Middle frontal gyrus (tissue), 1 donor: ENCODE measurements around the gene CFAP410.
"Not testable (repeated sequence)": the region's sequence is repeated elsewhere in the genome, so short reads cannot be mapped to it uniquely, and the experiment has no call there.

Source experiments
- DNase-seq: peaks from one replicate; pipeline ENCODE4 v3.0.0-alpha.2; 2015; ENCODE audit warnings: low spot score; ENCODE audit errors: extremely low spot score

CFAP410 gene

GRCh38 chr21:44288251-44289110 is 50.7 kb downstream of the CFAP410 start:
- DNase-seq, result no peak

GRCh38 chr21:44286716-44287632 is 52.2 kb downstream of the CFAP410 start:
- DNase-seq, result no peak

GRCh38 chr21:44286086-44286715 is 53.0 kb downstream of the CFAP410 start:
- no peak for DNase-seq

- DNase-seq, result no peak
These were observed 53.8 kb downstream of the CFAP410 start, which contains the start of gene AIRE for GRCh38 chr21:44285138-44285992. TSS of gene AIRE (plus strand) at chr21:44285876. CDS start at chr21:44286007, 131 bp downstream.

GRCh38 chr21:44283948-44284347 is 55.2 kb downstream of the CFAP410 start:
- no peak for DNase-seq

GRCh38 chr21:44283211-44283785 is 55.9 kb downstream of the CFAP410 start:
- not testable (repeated sequence) for DNase-seq

GRCh38 chr21:44282370-44282769 is 56.8 kb downstream of the CFAP410 start:
- DNase-seq, result no peak

- DNase-seq, result no peak
These were observed 57.4 kb downstream of the CFAP410 start for GRCh38 chr21:44281801-44282200.

- no peak for DNase-seq
These were observed 59.6 kb downstream of the CFAP410 start for GRCh38 chr21:44279354-44280260.
